ENCODE measurements around the gene SIGLECL1.
"Not testable (repeated sequence)": the region's sequence is repeated elsewhere in the genome, so short reads cannot be mapped to it uniquely, and the experiment has no call there.

The SIGLECL1 gene

DNA sequence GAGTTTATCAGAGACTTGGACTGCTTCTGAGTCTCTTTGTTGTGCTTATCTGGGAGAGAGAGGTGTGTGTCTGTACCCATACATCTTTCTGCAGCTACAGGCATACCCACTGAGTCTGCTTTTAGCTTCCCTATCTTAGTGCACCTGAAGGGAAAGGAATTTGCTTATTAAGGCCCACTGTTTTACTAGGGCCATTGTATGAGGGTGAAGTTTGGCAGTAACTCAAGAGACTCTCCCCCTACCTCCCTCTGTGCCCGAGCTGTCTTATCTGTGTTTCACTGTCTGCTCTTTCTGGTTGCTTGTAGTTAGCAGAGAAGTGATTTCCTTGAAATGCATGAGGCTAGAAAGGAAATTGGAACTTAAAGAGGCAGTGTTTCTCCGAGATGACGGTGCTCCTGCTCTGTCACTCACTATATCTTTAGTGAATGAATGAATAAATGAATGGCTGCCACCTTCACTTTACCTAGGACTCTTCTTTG, 26.7 kb upstream of the SIGLECL1 start:
- Histone ChIP-seq H2AFZ (ENCODE audit: low read length, unreplicated experiment) (no peak overlapping the region), H3K79me2 (ENCODE audit: control insufficient read depth, insufficient read depth, low read length, unreplicated experiment) (no peaks in the 10 kb centered on the region), H3K4me3 (ENCODE audit: low read depth, low read length) (no peak overlapping the region), H3K4me1 (ENCODE audit: control insufficient read depth, insufficient read depth, low read length, unreplicated experiment) (no peaks in the 10 kb centered on the region), H3K36me3 (ENCODE audit: insufficient read depth, low read length) (no peaks in the 10 kb centered on the region), H3K27me3 (ENCODE audit: insufficient read depth, low read length) (peaks cover 36% of the 10 kb centered on the region), H3K27ac (ENCODE audit: low read depth, low read length) (no peak overlapping the region)

DNA sequence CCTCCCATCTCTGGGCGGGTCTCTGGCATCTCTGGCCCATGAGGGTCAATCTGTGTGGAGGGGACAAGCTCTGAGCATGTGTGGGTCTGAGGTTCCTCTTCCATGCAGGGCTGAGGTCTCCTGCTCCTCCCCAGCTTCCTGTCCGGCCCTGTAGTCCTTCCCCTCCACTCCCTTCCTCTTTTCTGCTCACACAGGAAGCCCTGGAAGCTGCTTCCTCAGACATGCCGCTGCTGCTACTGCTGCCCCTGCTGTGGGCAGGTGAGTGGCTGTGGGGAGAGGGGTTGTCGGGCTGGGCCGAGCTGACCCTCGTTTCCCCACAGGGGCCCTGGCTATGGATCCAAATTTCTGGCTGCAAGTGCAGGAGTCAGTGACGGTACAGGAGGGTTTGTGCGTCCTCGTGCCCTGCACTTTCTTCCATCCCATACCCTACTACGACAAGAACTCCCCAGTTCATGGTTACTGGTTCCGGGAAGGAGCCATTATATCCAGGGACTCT, 25.9 kb upstream of the SIGLECL1 start, which contains the start of gene CD33:
Gene CD33, plus strand, starts transcription at position 183 of the 496 bp plus-strand sequence. Its CDS starts 39 bp downstream, at position 222.
- H3K4me1 ChIP-seq (ENCODE audit: control insufficient read depth, insufficient read depth, low read length, unreplicated experiment); H3K79me2 ChIP-seq (ENCODE audit: control insufficient read depth, insufficient read depth, low read length, unreplicated experiment); H2AFZ ChIP-seq (ENCODE audit: low read length, unreplicated experiment); H3K4me3 ChIP-seq (ENCODE audit: low read depth, low read length); H3K27ac ChIP-seq (ENCODE audit: low read depth, low read length); H3K36me3 ChIP-seq (ENCODE audit: insufficient read depth, low read length): not testable (repeated sequence)
- peaks cover 35% of the 10 kb centered on the region for H3K27me3 ChIP-seq (ENCODE audit: insufficient read depth, low read length)

DNA sequence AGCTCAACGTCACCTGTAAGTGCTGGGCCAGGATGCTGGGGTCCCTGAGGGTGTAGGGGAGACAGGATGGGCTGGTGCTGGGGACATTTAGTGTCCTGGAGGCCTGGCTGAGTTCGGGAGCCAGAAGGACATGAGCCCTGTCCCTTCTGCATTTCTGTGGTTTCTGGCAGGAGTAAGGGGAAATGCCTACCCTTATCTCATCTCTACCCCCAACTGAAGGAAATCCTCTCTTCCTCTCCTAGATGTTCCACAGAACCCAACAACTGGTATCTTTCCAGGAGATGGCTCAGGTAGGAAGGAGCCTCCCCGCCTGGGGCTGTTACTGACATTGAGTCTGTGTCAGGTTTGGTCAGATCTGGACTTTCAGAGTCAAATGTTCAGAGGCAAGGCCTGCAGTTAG, 24.8 kb upstream of the SIGLECL1 start:
- Histone ChIP-seq H3K36me3 (ENCODE audit: insufficient read depth, low read length) (no peaks in the 10 kb centered on the region), H3K27me3 (ENCODE audit: insufficient read depth, low read length) (peaks cover 26% of the 10 kb centered on the region), H2AFZ (ENCODE audit: low read length, unreplicated experiment) (no peak overlapping the region), H3K27ac (ENCODE audit: low read depth, low read length) (no peak overlapping the region), H3K79me2 (ENCODE audit: control insufficient read depth, insufficient read depth, low read length, unreplicated experiment) (no peaks in the 10 kb centered on the region), H3K4me1 (ENCODE audit: control insufficient read depth, insufficient read depth, low read length, unreplicated experiment) (no peaks in the 10 kb centered on the region), H3K4me3 (ENCODE audit: low read depth, low read length) (no peak overlapping the region)

DNA sequence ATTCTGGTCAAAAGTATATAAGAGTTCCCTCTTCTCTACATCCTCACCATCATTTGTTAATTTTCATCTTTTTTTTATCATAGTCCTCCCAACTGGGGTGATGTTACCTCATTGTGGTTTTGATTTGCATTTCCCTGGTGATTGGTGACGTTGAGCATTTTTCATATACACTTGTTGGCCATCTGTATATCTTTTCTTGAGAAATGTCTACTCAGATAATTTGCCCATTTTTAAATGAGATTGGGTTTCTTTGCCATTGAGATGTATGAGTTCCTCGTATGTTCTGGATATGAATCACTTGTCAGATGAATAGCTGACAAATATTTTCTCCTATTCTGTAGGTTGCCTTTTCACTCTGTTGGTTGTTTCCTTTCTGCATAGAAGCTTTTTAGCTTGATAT, 23.6 kb upstream of the SIGLECL1 start:
- Histone ChIP-seq H3K27me3 (ENCODE audit: insufficient read depth, low read length) (peaks cover 26% of the 10 kb centered on the region), H3K79me2 (ENCODE audit: control insufficient read depth, insufficient read depth, low read length, unreplicated experiment) (no peaks in the 10 kb centered on the region), H3K27ac (ENCODE audit: low read depth, low read length) (no peak overlapping the region), H2AFZ (ENCODE audit: low read length, unreplicated experiment) (no peak overlapping the region), H3K4me3 (ENCODE audit: low read depth, low read length) (no peak overlapping the region), H3K4me1 (ENCODE audit: control insufficient read depth, insufficient read depth, low read length, unreplicated experiment) (no peaks in the 10 kb centered on the region), H3K36me3 (ENCODE audit: insufficient read depth, low read length) (no peaks in the 10 kb centered on the region)

DNA sequence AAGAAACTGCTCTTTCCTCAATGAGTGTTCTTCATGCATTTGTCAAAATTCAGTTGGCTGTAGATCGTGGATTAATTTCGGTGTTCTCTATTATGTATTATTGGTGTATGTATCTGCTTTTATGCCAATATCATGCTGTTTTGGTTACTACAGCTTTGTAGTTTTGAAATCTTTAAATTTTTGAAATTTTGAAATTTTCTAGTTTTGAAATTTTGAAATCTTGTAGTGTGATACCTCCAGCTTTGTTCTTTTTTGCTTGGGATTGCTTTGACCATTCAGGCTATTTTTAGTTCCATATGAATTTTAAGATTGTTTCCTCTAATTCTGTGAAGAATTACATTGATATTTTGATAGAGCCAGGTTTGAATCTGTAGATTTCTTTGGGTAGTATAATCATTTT, 22.9 kb upstream of the SIGLECL1 start:
- Histone ChIP-seq H3K4me1 (ENCODE audit: control insufficient read depth, insufficient read depth, low read length, unreplicated experiment) (no peaks in the 10 kb centered on the region), H3K36me3 (ENCODE audit: insufficient read depth, low read length) (no peaks in the 10 kb centered on the region), H3K27me3 (ENCODE audit: insufficient read depth, low read length) (peaks cover 26% of the 10 kb centered on the region), H3K79me2 (ENCODE audit: control insufficient read depth, insufficient read depth, low read length, unreplicated experiment) (no peaks in the 10 kb centered on the region), H2AFZ (ENCODE audit: low read length, unreplicated experiment) (no peak overlapping the region), H3K4me3 (ENCODE audit: low read depth, low read length) (no peak overlapping the region), H3K27ac (ENCODE audit: low read depth, low read length) (no peak overlapping the region)

DNA sequence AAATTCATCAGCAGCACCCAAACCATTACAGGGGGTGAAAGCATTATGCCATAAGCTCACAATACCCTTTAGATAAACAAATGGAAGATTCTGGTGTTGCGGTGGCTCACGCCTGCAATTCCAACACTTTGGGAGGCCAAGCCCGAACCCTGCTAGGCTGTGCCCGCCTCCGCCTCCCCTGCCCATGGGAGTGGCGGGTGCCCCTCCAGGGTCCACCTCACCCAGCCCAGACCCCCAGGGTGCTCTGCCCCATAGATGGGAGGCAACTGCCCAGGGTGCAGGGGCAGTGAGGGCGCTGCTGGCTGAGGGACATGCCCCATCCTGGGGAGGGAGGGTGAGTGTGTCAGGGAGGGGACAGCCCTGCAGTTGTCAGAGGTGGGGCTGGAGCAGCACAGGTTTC, 10.0 kb upstream of the SIGLECL1 start:
- H3K79me2 ChIP-seq (ENCODE audit: control insufficient read depth, insufficient read depth, low read length, unreplicated experiment): no peaks in the 10 kb centered on the region
- H3K27me3 ChIP-seq (ENCODE audit: insufficient read depth, low read length): peaks cover 40% of the 10 kb centered on the region
- no peaks in the 10 kb centered on the region for H3K4me1 ChIP-seq (ENCODE audit: control insufficient read depth, insufficient read depth, low read length, unreplicated experiment)
- H3K4me3 ChIP-seq (ENCODE audit: low read depth, low read length): no peak overlapping the region
- H3K27ac ChIP-seq (ENCODE audit: low read depth, low read length): no peak overlapping the region
- H2AFZ ChIP-seq (ENCODE audit: low read length, unreplicated experiment): no peak overlapping the region
- no peaks in the 10 kb centered on the region for H3K36me3 ChIP-seq (ENCODE audit: insufficient read depth, low read length)

DNA sequence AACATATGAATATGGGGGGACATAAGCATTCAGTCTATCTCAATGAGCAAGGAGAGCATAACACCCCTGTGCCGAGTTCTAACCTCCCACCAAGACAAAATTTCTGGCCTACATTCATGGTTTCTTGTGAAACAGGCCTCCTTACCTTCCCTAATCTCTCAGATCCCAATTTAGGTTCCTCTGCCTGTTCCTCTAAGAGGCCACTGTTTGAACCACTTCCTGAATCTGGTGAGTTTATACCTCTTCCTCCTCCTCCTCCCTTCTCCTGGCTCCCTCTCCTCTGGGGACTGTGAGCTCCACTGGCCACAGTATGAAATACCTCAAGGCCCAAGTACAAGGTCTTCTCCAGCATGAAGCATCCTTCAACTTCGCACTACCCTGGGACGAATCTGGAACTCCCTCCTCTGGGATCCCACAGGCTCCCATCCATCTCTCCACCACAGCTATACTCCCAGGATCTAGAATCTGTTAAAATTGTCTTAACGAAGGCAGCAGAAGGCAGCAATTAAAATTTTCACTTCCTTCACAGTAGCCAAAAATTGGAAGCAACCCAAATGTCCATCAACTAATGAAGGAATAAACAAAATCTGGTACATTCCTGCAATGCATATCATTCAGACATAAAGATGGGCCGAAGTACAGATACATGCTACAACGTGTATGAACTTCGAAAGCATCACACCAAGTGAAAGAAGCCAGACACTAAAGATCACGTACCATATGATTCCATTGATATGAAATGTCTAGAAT, 7.8 kb upstream of the SIGLECL1 start:
- Histone ChIP-seq H3K27me3 (ENCODE audit: insufficient read depth, low read length) (peaks cover 48% of the 10 kb centered on the region), H3K27ac (ENCODE audit: low read depth, low read length) (no peak overlapping the region), H3K36me3 (ENCODE audit: insufficient read depth, low read length) (no peaks in the 10 kb centered on the region), H3K4me3 (ENCODE audit: low read depth, low read length) (no peak overlapping the region), H3K4me1 (ENCODE audit: control insufficient read depth, insufficient read depth, low read length, unreplicated experiment) (no peaks in the 10 kb centered on the region), H3K79me2 (ENCODE audit: control insufficient read depth, insufficient read depth, low read length, unreplicated experiment) (no peaks in the 10 kb centered on the region), H2AFZ (ENCODE audit: low read length, unreplicated experiment) (no peak overlapping the region)

DNA sequence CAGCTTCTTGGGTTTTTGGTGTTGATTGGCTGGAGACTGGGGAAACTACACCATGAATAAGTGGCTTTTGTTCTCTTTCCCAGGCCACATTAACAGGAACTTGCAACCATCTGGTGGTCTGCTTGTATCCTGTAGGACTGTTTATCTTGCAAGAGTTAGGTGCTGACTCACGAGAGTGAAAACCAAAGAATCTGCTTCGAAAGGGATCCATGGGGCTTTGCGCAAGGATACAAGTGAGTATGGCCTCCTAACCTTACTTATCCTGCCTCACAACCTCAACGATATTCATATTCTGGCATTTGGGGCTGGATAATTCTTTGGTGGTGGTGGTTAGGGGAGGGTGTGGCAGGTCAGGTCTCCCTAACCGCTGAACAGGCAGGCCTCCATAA, 4.7 kb upstream of the SIGLECL1 start:
- no peaks in the 10 kb centered on the region for H3K79me2 ChIP-seq (ENCODE audit: control insufficient read depth, insufficient read depth, low read length, unreplicated experiment)
- H2AFZ ChIP-seq (ENCODE audit: low read length, unreplicated experiment): no peak overlapping the region
- H3K27me3 ChIP-seq (ENCODE audit: insufficient read depth, low read length): peaks cover 23% of the 10 kb centered on the region
- no peaks in the 10 kb centered on the region for H3K36me3 ChIP-seq (ENCODE audit: insufficient read depth, low read length)
- no peak overlapping the region for H3K4me3 ChIP-seq (ENCODE audit: low read depth, low read length)
- no peaks in the 10 kb centered on the region for H3K4me1 ChIP-seq (ENCODE audit: control insufficient read depth, insufficient read depth, low read length, unreplicated experiment)
- H3K27ac ChIP-seq (ENCODE audit: low read depth, low read length): no peak overlapping the region

DNA sequence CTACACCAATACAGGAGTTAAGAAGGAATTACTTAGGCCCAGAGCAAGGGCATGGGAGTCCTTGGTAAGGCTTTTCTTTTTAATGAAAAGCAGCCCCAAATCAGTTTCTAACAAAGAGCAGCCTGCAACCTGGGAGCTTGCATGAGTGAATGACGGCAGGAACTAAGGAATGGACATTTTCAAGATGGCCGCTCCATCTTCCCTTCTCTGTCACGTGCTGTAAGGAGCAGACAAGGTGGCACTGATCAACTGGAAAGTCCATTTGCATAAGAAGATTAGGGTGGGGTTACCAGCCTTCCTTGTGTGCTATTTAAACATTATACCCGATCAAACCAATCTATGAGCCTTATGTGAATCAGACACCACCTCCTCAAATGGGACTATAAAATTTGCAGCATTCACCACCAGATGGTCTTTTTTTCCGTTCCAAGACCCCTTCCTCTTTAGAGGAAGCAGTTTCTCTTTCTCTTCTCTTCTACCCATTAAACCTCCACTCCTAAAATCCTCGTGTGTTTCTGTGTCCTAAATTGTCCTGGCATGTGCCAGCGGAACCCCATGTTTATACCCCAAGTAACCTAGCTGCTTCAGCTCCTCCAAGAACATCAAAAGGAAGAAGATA, 2.8 kb upstream of the SIGLECL1 start:
- H3K79me2 ChIP-seq (ENCODE audit: control insufficient read depth, insufficient read depth, low read length, unreplicated experiment): no peaks in the 10 kb centered on the region
- H2AFZ ChIP-seq (ENCODE audit: low read length, unreplicated experiment): no peak overlapping the region
- no peak overlapping the region for H3K27ac ChIP-seq (ENCODE audit: low read depth, low read length)

DNA sequence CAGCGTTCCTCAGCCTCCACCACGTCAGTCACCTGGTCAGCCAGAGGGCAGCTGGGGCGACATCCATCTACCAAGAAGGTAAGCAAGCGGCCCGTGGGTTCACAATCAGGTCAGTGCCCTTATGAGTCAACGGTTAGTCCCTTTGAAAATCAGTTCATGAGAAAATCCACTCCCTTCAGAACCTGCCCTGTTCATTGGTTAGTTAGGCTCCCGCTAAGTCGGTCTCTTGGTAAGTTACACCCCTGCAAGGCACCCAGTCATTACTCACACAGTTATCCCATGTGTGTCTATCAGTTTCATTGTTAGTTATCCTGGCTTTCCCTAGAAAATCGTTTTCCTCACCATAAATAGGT, 564 bp downstream of the SIGLECL1 start:
- Histone ChIP-seq H3K4me3 (ENCODE audit: low read depth, low read length) (no peak overlapping the region), H3K79me2 (ENCODE audit: control insufficient read depth, insufficient read depth, low read length, unreplicated experiment) (no peaks in the 10 kb centered on the region), H2AFZ (ENCODE audit: low read length, unreplicated experiment) (no peak overlapping the region), H3K36me3 (ENCODE audit: insufficient read depth, low read length) (no peaks in the 10 kb centered on the region), H3K4me1 (ENCODE audit: control insufficient read depth, insufficient read depth, low read length, unreplicated experiment) (no peaks in the 10 kb centered on the region), H3K27me3 (ENCODE audit: insufficient read depth, low read length) (peaks cover 14% of the 10 kb centered on the region), H3K27ac (ENCODE audit: low read depth, low read length) (no peak overlapping the region)

More for the DNA sequence above, 2.8 kb upstream of the SIGLECL1 start:
- H3K36me3 ChIP-seq (ENCODE audit: insufficient read depth, low read length): no peaks in the 10 kb centered on the region
- no peaks in the 10 kb centered on the region for H3K4me1 ChIP-seq (ENCODE audit: control insufficient read depth, insufficient read depth, low read length, unreplicated experiment)
- H3K4me3 ChIP-seq (ENCODE audit: low read depth, low read length): no peak overlapping the region
- peaks cover 19% of the 10 kb centered on the region for H3K27me3 ChIP-seq (ENCODE audit: insufficient read depth, low read length)
